SK-N-SH (cell line): ENCODE measurements around the gene PDGFRA. TPM values are rescaled to one million over a fixed set of nuclear protein-coding genes. Genes with fewer than 3 reads are reported as not detected.

Experiments
- CTCF ChIA-PET: fragments of 300-600, 350-600 bp; formaldehyde crosslinking; extraction: SDS; loops from one replicate; lab custom pipeline; 2021; lab: Yijun Ruan, JAX
- POLR2A ChIA-PET: fragments of 350-600 bp; sonication (Branson Sonifier 250); formaldehyde crosslinking; extraction: SDS; loops from one replicate; lab custom pipeline; 2020; ENCODE audit warnings: antibody characterized with exemption, inconsistent platforms; lab: Yijun Ruan, JAX
- DNase-seq: peaks from one replicate; pipeline ENCODE4 v3.0.0; 2012
- H2AFZ ChIP-seq: fragments of 200-600 bp; sonication (generic); 2 replicates; pipeline ENCODE4 v1.8.1; 2016; ENCODE audit warnings: antibody characterized with exemption, mild to moderate bottlenecking, low read depth
- H3F3A ChIP-seq: fragments of 200-600 bp; sonication (generic); replicated peaks from 2 replicates; pipeline ENCODE3; 2016; ENCODE audit warnings: antibody characterized with exemption, mild to moderate bottlenecking; ENCODE audit not compliant: insufficient read depth
- H3K27ac ChIP-seq, 2 experiments: fragments of 200-500 bp in 1 of 2; fragments of 200-600 bp in 1 of 2; sonication (Bioruptor generic) in 1 of 2; sonication (generic), shearing (Covaris generic) in 1 of 2; 2 replicates each; pipeline versions ENCODE4 v1.5.1 to v1.6.1; 2014 to 2016; ENCODE audit warnings: low read depth in 2 of 2, inconsistent platforms in 1 of 2, low read length in 1 of 2, mild to moderate bottlenecking in 1 of 2, mixed read lengths in 1 of 2
- H3K27me3 ChIP-seq: fragments of 200-600 bp; sonication (generic), shearing (Covaris generic); 2 replicates; pipeline ENCODE4 v1.6.1; 2016; ENCODE audit warnings: mixed run types; ENCODE audit not compliant: insufficient read depth
- H3K36me3 ChIP-seq, 2 experiments: fragments of 200-500 bp in 1 of 2; fragments of 200-600 bp in 1 of 2; sonication (Bioruptor generic) in 1 of 2; sonication (generic) in 1 of 2; replicated peaks in 1 of 2; 2 replicates each; pipeline versions ENCODE3 to v1.5.1; 2014 to 2016; ENCODE audit warnings: low read length in 1 of 2, mild to moderate bottlenecking in 1 of 2; ENCODE audit not compliant: insufficient read depth in 2 of 2, control insufficient read depth in 1 of 2
- H3K4me1 ChIP-seq, 2 experiments: fragments of 200-500 bp in 1 of 2; fragments of 200-600 bp in 1 of 2; sonication (Bioruptor generic) in 1 of 2; sonication (generic), shearing (Covaris generic) in 1 of 2; 2 replicates each; pipeline versions ENCODE4 v1.5.1 to v1.6.1; 2014 to 2016; ENCODE audit warnings: low read depth in 1 of 2, low read length in 1 of 2, mixed run types in 1 of 2; ENCODE audit not compliant: insufficient read depth in 2 of 2, control insufficient read depth in 1 of 2
- H3K4me2 ChIP-seq: fragments of 200-600 bp; sonication (generic), shearing (Covaris generic); 2 replicates; pipeline ENCODE4 v1.6.1; 2017; ENCODE audit warnings: mixed run types
- H3K4me3 ChIP-seq, 2 experiments: fragments of 200-500 bp in 1 of 2; fragments of 200-600 bp in 1 of 2; sonication (Bioruptor generic) in 1 of 2; sonication (generic), shearing (Covaris generic) in 1 of 2; 2 replicates each; pipeline versions ENCODE4 v1.5.1 to v1.8.1; 2014 to 2016; ENCODE audit warnings: low read depth in 2 of 2, inconsistent platforms in 1 of 2, low read length in 1 of 2, mild to moderate bottlenecking in 1 of 2, mixed read lengths in 1 of 2, moderate library complexity in 1 of 2
- H3K79me2 ChIP-seq: fragments of 200-600 bp; sonication (generic); 2 replicates; pipeline ENCODE4 v1.8.1; 2017; ENCODE audit warnings: mild to moderate bottlenecking; ENCODE audit not compliant: insufficient read depth
- H3K9ac ChIP-seq: fragments of 200-600 bp; sonication (generic); 2 replicates; pipeline ENCODE4 v1.6.1; 2017; ENCODE audit warnings: mixed run types
- H3K9me2 ChIP-seq: fragments of 200-600 bp; sonication (generic); 2 replicates; pipeline ENCODE4 v1.6.1; 2017; ENCODE audit warnings: mixed run types
- H3K9me3 ChIP-seq: fragments of 200-600 bp; sonication (generic); 2 replicates; pipeline ENCODE4 v1.6.1; 2017; ENCODE audit warnings: mixed run types, mild to moderate bottlenecking, moderate library complexity
- H4K20me1 ChIP-seq: fragments of 200-600 bp; sonication (generic); 2 replicates; pipeline ENCODE4 v1.6.1; 2017; ENCODE audit warnings: mild to moderate bottlenecking, mixed run types; ENCODE audit not compliant: insufficient read depth
- CHD2 ChIP-seq: fragments of 150-350 bp; IDR thresholded peaks from 2 replicates; pipeline ENCODE4 v1.6.1; 2018; ENCODE audit warnings: low read length; ENCODE audit not compliant: partially characterized antibody
- ELF1 ChIP-seq: IDR thresholded peaks from 2 replicates; pipeline ENCODE4 v1.4.0; 2012
- FOXJ3 ChIP-seq: sonication (generic); formaldehyde crosslinking; IDR thresholded peaks from 2 replicates; pipeline ENCODE4 v1.5.1; 2020; ENCODE audit warnings: mild to moderate bottlenecking, missing genetic modification reagents
- FOXM1 ChIP-seq: IDR thresholded peaks from 2 replicates; pipeline ENCODE4 v1.4.0; 2012; ENCODE audit warnings: low read depth, mild to moderate bottlenecking
- GATA2 ChIP-seq: sonication (generic); formaldehyde crosslinking; IDR thresholded peaks from 2 replicates; pipeline ENCODE4 v1.5.0; 2020; ENCODE audit warnings: mild to moderate bottlenecking, missing genetic modification reagents
- IRF3 ChIP-seq: fragments of 150-350 bp; IDR thresholded peaks from 2 replicates; pipeline ENCODE4 v1.6.1; 2016; ENCODE audit warnings: mild to moderate bottlenecking, low read depth, low read length
- MAX ChIP-seq: IDR thresholded peaks from 2 replicates; pipeline ENCODE4 v1.4.0; 2012; ENCODE audit warnings: low read depth
- MEF2A ChIP-seq: IDR thresholded peaks from 2 replicates; pipeline ENCODE4 v1.4.0; 2012; ENCODE audit warnings: low read depth, borderline replicate concordance
- MXI1 ChIP-seq: IDR thresholded peaks from 2 replicates; pipeline ENCODE4 v1.6.1; 2012; ENCODE audit warnings: mild to moderate bottlenecking, low read depth, low read length, improper control_type of control experiment
- NRF1 ChIP-seq: IDR thresholded peaks from 2 replicates; pipeline ENCODE4 v1.6.1; 2012; ENCODE audit warnings: low read depth, mild to moderate bottlenecking, low read length
- PBX3 ChIP-seq: IDR thresholded peaks from 2 replicates; pipeline ENCODE4; 2012
- RFX5 ChIP-seq: IDR thresholded peaks from 2 replicates; pipeline ENCODE4 v1.6.1; 2012; ENCODE audit warnings: mild to moderate bottlenecking, improper control_type of control experiment, low read length
- RXRA ChIP-seq: IDR thresholded peaks from 2 replicates; pipeline ENCODE4 v1.4.0; 2012; ENCODE audit warnings: low read depth, mild to moderate bottlenecking, borderline replicate concordance
- SIN3A ChIP-seq: IDR thresholded peaks from 2 replicates; pipeline ENCODE4 v1.6.1; 2012; ENCODE audit warnings: low read depth, mild to moderate bottlenecking, low read length, moderate library complexity, borderline replicate concordance
- SMC3 ChIP-seq: IDR thresholded peaks from 2 replicates; pipeline ENCODE4 v1.6.1; 2012; ENCODE audit warnings: low read depth, low read length, improper control_type of control experiment
- TAF1 ChIP-seq: IDR thresholded peaks from 2 replicates; pipeline ENCODE4 v1.6.1; 2012; ENCODE audit warnings: low read depth, mild to moderate bottlenecking, low read length, moderate library complexity, borderline replicate concordance
- WGBS: methylation state at CpG from one replicate; pipeline ENCODE4 v1.1.6; 2017; ENCODE audit warnings: low lambda C conversion rate; 5-methylcytosine and 5-hydroxymethylcytosine counted together
- polyA plus RNA-seq, 3 experiments: library from polyadenylated mRNA; depleted of rRNA; stranded (reverse); fragments of >200 nt; gene quantifications; 2 replicates each; pipeline ENCODE4 v1.2.3, GENCODE V29; 2012

Gene PDGFRA
- polyA plus RNA-seq, 1 of the 3 experiments (the other 2 are of a cell fraction), result 25.3 TPM

- Histone ChIP-seq H4K20me1 (peaks cover 76% of the 10 kb centered on the region; the same call in 1 of the 2 replicates), H2AFZ (no peak overlapping the region), H3F3A (peaks cover 7% of the 10 kb centered on the region), H3K27me3 (no peaks in the 10 kb centered on the region), H3K27ac (no peak overlapping the region), H3K9me3 (no peaks in the 10 kb centered on the region), H3K36me3 (peaks cover 16 to 26% of the 10 kb centered on the region in 2 experiments), H3K4me1 (peaks cover 0 to 12% of the 10 kb centered on the region in 2 experiments; a peak in 2 of 4 replicates), H3K9ac (no peak overlapping the region), H3K4me3 (no peak overlapping the region), H3K9me2 (no peaks in the 10 kb centered on the region), H3K4me2 (no peak overlapping the region), H3K79me2 (peaks cover 22% of the 10 kb centered on the region)
- POLR2A ChIA-PET, result no interaction called here
- DNase-seq, result no peak
- CTCF ChIA-PET, result no interaction called here
- no peak for TF ChIP-seq RFX5
- TF ChIP-seq SIN3A, result no peak
- no peak for TF ChIP-seq IRF3
- TF ChIP-seq MAX, result no peak
- TF ChIP-seq MXI1, result no peak
- TF ChIP-seq NRF1, result no peak
- no peak for TF ChIP-seq CHD2
- no peak for TF ChIP-seq TAF1
- TF ChIP-seq GATA2 (CRISPR knock-in tag), result no peak
- no peak for TF ChIP-seq RXRA
- TF ChIP-seq FOXJ3 (CRISPR knock-in tag), result no peak
- no peak for TF ChIP-seq MEF2A
- TF ChIP-seq PBX3, result no peak
- TF ChIP-seq SMC3, result no peak
- no peak for TF ChIP-seq ELF1
- no peak for TF ChIP-seq FOXM1
- WGBS, result 89% methylated on average over 11 of the region's 11 CpGs
These were observed 27.7 kb downstream of the PDGFRA start for GRCh38 chr4:54256491-54257486.
